ENCODE measurements around the gene ZNF385B. TPM values are rescaled to one million over a fixed set of nuclear protein-coding genes. Genes with fewer than 3 reads are reported as not detected.

ZNF385B gene
- total and polyA plus RNA-seq, 2 donors from 2014 or later: 5.9 to 10.9 TPM

GRCh38 chr2:179622635-179623300 lies 238.6 kb downstream of the ZNF385B start:
- intact Hi-C loops (cut with DNase I): no loop called here
- Histone ChIP-seq H3K27ac (ENCODE audit: low read depth in 2 of 2, low read length in 2 of 2) (no peak overlapping the region), H3K4me1 (ENCODE audit: control insufficient read depth in 2 of 3, insufficient read depth in 2 of 3, low read depth in 1 of 3, low read length in 3 of 3) (peaks cover 0 to 4% (median 0%) of the 10 kb centered on the region in 3 donors), H3K9ac (ENCODE audit: low read length in 3 of 3) (no peak overlapping the region), H3K27me3 (ENCODE audit: control insufficient read depth, insufficient read depth, low read length) (no peaks in the 10 kb centered on the region), H3K4me3 (ENCODE audit: low read length in 3 of 3) (no peak overlapping the region), H3K9me3 (ENCODE audit: control insufficient read depth in 2 of 3, insufficient read depth in 1 of 3, low read length in 3 of 3) (peaks cover 0 to 4% (median 0%) of the 10 kb centered on the region in 3 donors), H3K36me3 (ENCODE audit: control insufficient read depth in 2 of 3, insufficient read depth in 3 of 3, low read length in 3 of 3) (no peaks in the 10 kb centered on the region)
- no peak for TF ChIP-seq CTCF (IDR thresholded peaks at IDR 0.05; ENCODE audit: borderline replicate concordance, extremely low read depth, insufficient read depth)
- DNase-seq (no peak), FAIRE-seq (no peak)

GRCh38 chr2:179622112-179622511 lies 239.3 kb downstream of the ZNF385B start:
- Histone ChIP-seq H3K36me3 (ENCODE audit: control insufficient read depth in 2 of 3, insufficient read depth in 3 of 3, low read length in 3 of 3) (no peaks in the 10 kb centered on the region), H3K4me3 (ENCODE audit: low read length in 3 of 3) (no peak overlapping the region), H3K27ac (ENCODE audit: low read depth in 2 of 2, low read length in 2 of 2) (no peak overlapping the region), H3K27me3 (ENCODE audit: control insufficient read depth, insufficient read depth, low read length) (no peaks in the 10 kb centered on the region), H3K9ac (ENCODE audit: low read length in 3 of 3) (no peak overlapping the region), H3K4me1 (ENCODE audit: control insufficient read depth in 2 of 3, insufficient read depth in 2 of 3, low read depth in 1 of 3, low read length in 3 of 3) (peaks cover 0 to 4% (median 0%) of the 10 kb centered on the region in 3 donors), H3K9me3 (ENCODE audit: control insufficient read depth in 2 of 3, insufficient read depth in 1 of 3, low read length in 3 of 3) (peaks cover 0 to 4% (median 0%) of the 10 kb centered on the region in 3 donors)
- FAIRE-seq (no peak), DNase-seq (no peak)
- intact Hi-C loops (cut with DNase I): no loop called here
- no peak for TF ChIP-seq CTCF (IDR thresholded peaks at IDR 0.05; ENCODE audit: borderline replicate concordance, extremely low read depth, insufficient read depth)

- DNase-seq (no peak), FAIRE-seq (no peak)
- no peak overlapping the region for H3K27ac ChIP-seq (ENCODE audit: low read depth in 2 of 2, low read length in 2 of 2)
- intact Hi-C loops (cut with DNase I): no loop called here
- TF ChIP-seq CTCF (IDR thresholded peaks at IDR 0.05; ENCODE audit: borderline replicate concordance, extremely low read depth, insufficient read depth): no peak
- H3K4me1 ChIP-seq (ENCODE audit: control insufficient read depth in 2 of 3, insufficient read depth in 2 of 3, low read depth in 1 of 3, low read length in 3 of 3): peaks cover 0 to 4% (median 0%) of the 10 kb centered on the region in 3 donors
- H3K36me3 ChIP-seq (ENCODE audit: control insufficient read depth in 2 of 3, insufficient read depth in 3 of 3, low read length in 3 of 3): no peaks in the 10 kb centered on the region
- no peak overlapping the region for H3K9ac ChIP-seq (ENCODE audit: low read length in 3 of 3)
- H3K4me3 ChIP-seq (ENCODE audit: low read length in 3 of 3): no peak overlapping the region
- H3K9me3 ChIP-seq (ENCODE audit: control insufficient read depth in 2 of 3, insufficient read depth in 1 of 3, low read length in 3 of 3): peaks cover 0 to 4% (median 0%) of the 10 kb centered on the region in 3 donors
- H3K27me3 ChIP-seq (ENCODE audit: control insufficient read depth, insufficient read depth, low read length): no peaks in the 10 kb centered on the region
Measured at GRCh38 chr2:179619947-179620467, 241.4 kb downstream of the ZNF385B start.
